H1 (cell line): Measurements from ENCODE around the gene SERGEF. TPM values are rescaled to one million over a fixed set of nuclear protein-coding genes. Genes with fewer than 3 reads are reported as not detected.

Source experiments
- CTCF ChIA-PET: fragments of 300-600 bp; sonication (Branson Sonifier 250); formaldehyde crosslinking; loops from one replicate; lab custom pipeline; 2021; ENCODE audit not compliant: partially characterized antibody; lab: Charles Lee
- POLR2A ChIA-PET: fragments of 300-600 bp; sonication (Branson Sonifier 250); formaldehyde crosslinking; loops from one replicate; lab custom pipeline; 2021; ENCODE audit warnings: inconsistent platforms; ENCODE audit not compliant: partially characterized antibody; lab: Charles Lee
- DNase-seq, 2 experiments: peaks; one replicate each; pipeline versions ENCODE4 v3.0.0 to v3.0.0-alpha.2; 2010 to 2022; ENCODE audit warnings: low spot score in 2 of 2, low read depth in 1 of 2, mixed read lengths in 1 of 2
- FAIRE-seq: peaks from 2 replicates; lab custom pipeline; 2011; peaks lifted over from hg19 to GRCh38; lab: Jason Lieb, UNC
- H2AFZ ChIP-seq: 2 replicates; pipeline ENCODE4 v1.8.1; 2012; ENCODE audit warnings: low read length, inconsistent platforms
- H2AK5ac ChIP-seq: 2 replicates; pipeline ENCODE4 v1.6.1; 2013; ENCODE audit warnings: low read depth, low read length
- H2BK120ac ChIP-seq: replicated peaks from 2 replicates; pipeline ENCODE3; 2013; ENCODE audit warnings: low read depth, low read length, inconsistent platforms
- H2BK12ac ChIP-seq: 2 replicates; pipeline ENCODE4 v1.6.1; 2013; ENCODE audit warnings: low read depth, low read length
- H2BK15ac ChIP-seq: 2 replicates; pipeline ENCODE4 v1.6.1; 2013; ENCODE audit warnings: low read length
- H2BK20ac ChIP-seq: 2 replicates; pipeline ENCODE4 v1.6.1; 2013; ENCODE audit warnings: low read length
- H2BK5ac ChIP-seq: 2 replicates; pipeline ENCODE4 v1.6.1; 2013; ENCODE audit warnings: low read depth, low read length
- H3K14ac ChIP-seq: 2 replicates; pipeline ENCODE4 v1.6.1; 2013; ENCODE audit warnings: inconsistent platforms; ENCODE audit not compliant: insufficient read length
- H3K18ac ChIP-seq: 2 replicates; pipeline ENCODE4 v1.6.1; 2013; ENCODE audit warnings: low read length; ENCODE audit errors: extremely low read depth
- H3K23ac ChIP-seq: 2 replicates; pipeline ENCODE4 v1.6.1; 2013; ENCODE audit warnings: inconsistent platforms; ENCODE audit not compliant: insufficient read length
- H3K23me2 ChIP-seq: 2 replicates; pipeline ENCODE4 v1.6.1; 2013; ENCODE audit warnings: low read depth, low read length
- H3K27ac ChIP-seq: 2 replicates; pipeline ENCODE4 v1.6.1; 2011; ENCODE audit warnings: low read depth, low read length, inconsistent platforms
- H3K27me3 ChIP-seq, 4 experiments: replicated peaks in 1 of 4; 1 replicate in 1 of 4; 2 replicates in 3 of 4; pipeline versions ENCODE4 v1.6.1 to v1.8.1; 2011 to 2013; ENCODE audit warnings: low read length in 3 of 4, mild to moderate bottlenecking in 3 of 4, inconsistent platforms in 2 of 4, mixed read lengths in 2 of 4, moderate library complexity in 1 of 4; ENCODE audit not compliant: control insufficient read depth in 3 of 4, insufficient read depth in 3 of 4; ENCODE audit errors: extremely low read depth in 1 of 4
- H3K36me3 ChIP-seq, 4 experiments: 2 replicates each; pipeline versions ENCODE4 v1.6.1 to v1.8.1; 2011 to 2013; ENCODE audit warnings: mild to moderate bottlenecking in 4 of 4, low read length in 3 of 4, moderate library complexity in 2 of 4, control low read depth in 1 of 4, inconsistent platforms in 1 of 4; ENCODE audit not compliant: insufficient read depth in 4 of 4, control insufficient read depth in 2 of 4
- H3K4ac ChIP-seq: replicated peaks from 2 replicates; pipeline ENCODE3; 2013; ENCODE audit warnings: low read length, low read depth, mixed read lengths, inconsistent platforms; ENCODE audit not compliant: insufficient read length
- H3K4me1 ChIP-seq, 4 experiments: replicated peaks in 1 of 4; 1 replicate in 1 of 4; 2 replicates in 3 of 4; pipeline versions ENCODE4 v1.6.1 to v1.8.1; 2011 to 2013; ENCODE audit warnings: low read length in 3 of 4, inconsistent platforms in 2 of 4, mixed read lengths in 1 of 4; ENCODE audit not compliant: insufficient read depth in 4 of 4, control insufficient read depth in 3 of 4
- H3K4me2 ChIP-seq, 2 experiments: 2 replicates each; pipeline versions ENCODE4 v1.6.1 to v1.8.1; 2011 to 2013; ENCODE audit warnings: low read depth in 2 of 2, low read length in 2 of 2, control low read depth in 1 of 2, inconsistent platforms in 1 of 2, mild to moderate bottlenecking in 1 of 2; ENCODE audit not compliant: insufficient read depth in 1 of 2
- H3K4me3 ChIP-seq, 4 experiments: fragments of 200-600, 300-600 bp in 1 of 4; sonication (generic), shearing (Covaris generic), sonication (Bioruptor Twin) in 1 of 4; 2 replicates each; pipeline versions ENCODE4 v1.5.1 to v1.8.1; 2011 to 2016; ENCODE audit warnings: low read length in 4 of 4, low read depth in 3 of 4, control low read depth in 2 of 4, inconsistent platforms in 2 of 4, mild to moderate bottlenecking in 2 of 4, mixed read lengths in 1 of 4, moderate library complexity in 1 of 4; ENCODE audit not compliant: insufficient read depth in 2 of 4; ENCODE audit errors: extremely low read depth in 1 of 4
- H3K56ac ChIP-seq: replicated peaks from 2 replicates; pipeline ENCODE3; 2013; ENCODE audit warnings: low read depth, mild to moderate bottlenecking, mixed read lengths, low read length, inconsistent platforms; ENCODE audit not compliant: insufficient read length
- H3K79me1 ChIP-seq: 2 replicates; pipeline ENCODE4 v1.6.1; 2013; ENCODE audit warnings: low read depth, low read length, control low read depth
- H3K79me2 ChIP-seq, 2 experiments: 2 replicates each; pipeline versions ENCODE4 v1.6.1 to v1.8.1; 2012 to 2013; ENCODE audit warnings: low read length in 2 of 2, mild to moderate bottlenecking in 2 of 2, inconsistent platforms in 1 of 2; ENCODE audit not compliant: insufficient read depth in 2 of 2, control insufficient read depth in 1 of 2
- H3K9ac ChIP-seq, 4 experiments: replicated peaks in 1 of 4; 1 replicate in 1 of 4; 2 replicates in 3 of 4; pipeline versions ENCODE4 v1.6.1 to v1.8.1; 2011 to 2013; ENCODE audit warnings: low read depth in 3 of 4, low read length in 3 of 4, control low read depth in 2 of 4, mild to moderate bottlenecking in 2 of 4, moderate library complexity in 2 of 4, inconsistent platforms in 1 of 4; ENCODE audit errors: extremely low read depth in 1 of 4
- H3K9me3 ChIP-seq, 2 experiments: 2 replicates each; pipeline versions ENCODE4 v1.6.1 to v1.8.1; 2012 to 2013; ENCODE audit warnings: mild to moderate bottlenecking in 2 of 2, moderate library complexity in 2 of 2, control low read depth in 1 of 2, inconsistent platforms in 1 of 2, low read depth in 1 of 2, low read length in 1 of 2, mixed read lengths in 1 of 2; ENCODE audit not compliant: insufficient read depth in 2 of 2
- H4K20me1 ChIP-seq, 2 experiments: replicated peaks in 1 of 2; 2 replicates each; pipeline versions ENCODE3 to v1.8.1; 2011 to 2013; ENCODE audit warnings: inconsistent platforms in 2 of 2, low read length in 2 of 2, mild to moderate bottlenecking in 1 of 2; ENCODE audit not compliant: insufficient read depth in 2 of 2, control insufficient read depth in 1 of 2
- H4K5ac ChIP-seq: 2 replicates; pipeline ENCODE4 v1.6.1; 2013; ENCODE audit warnings: low read length, low read depth, mixed read lengths, inconsistent platforms; ENCODE audit not compliant: insufficient read length
- H4K8ac ChIP-seq: 2 replicates; pipeline ENCODE4 v1.8.0; 2013; ENCODE audit warnings: mild to moderate bottlenecking, moderate library complexity, low read length, inconsistent platforms; ENCODE audit not compliant: insufficient read depth; ENCODE audit errors: extremely low read depth
- H4K91ac ChIP-seq: replicated peaks from 2 replicates; pipeline ENCODE3; 2013; ENCODE audit warnings: low read length, mixed read lengths, inconsistent platforms; ENCODE audit not compliant: insufficient read length
- SAP30 ChIP-seq: fragments of 300-600 bp; sonication (generic); IDR thresholded peaks from 2 replicates; pipeline ENCODE4 v1.7.1; 2012; ENCODE audit warnings: low read length, moderate library complexity, mild to moderate bottlenecking, inconsistent platforms; ENCODE audit not compliant: insufficient read depth, insufficient replicate concordance
- WGBS, 2 experiments: shearing (Covaris generic) in 1 of 2; methylation state at CpG; one replicate each; pipeline versions ENCODE4 v1.1.6 to v1.1.7; 2013 to 2015; ENCODE audit warnings: low lambda C conversion rate in 2 of 2, mixed read lengths in 2 of 2, inconsistent platforms in 1 of 2, low coverage in 1 of 2, missing lambda C conversion rate in 1 of 2; ENCODE audit not compliant: insufficient replicate concordance in 2 of 2, insufficient coverage in 1 of 2, insufficient read length in 1 of 2; ENCODE audit errors: extremely low coverage in 1 of 2, missing lambda C conversion rate in 1 of 2; 5-methylcytosine and 5-hydroxymethylcytosine counted together
- polyA plus RNA-seq, 7 experiments: library from polyadenylated mRNA; depleted of rRNA in 3 of 7; stranded (reverse) in 5 of 7; unstranded in 2 of 7; fragments of >200 nt in 5 of 7; fragments of 200-250 nt in 2 of 7; gene quantifications; 1 replicate in 5 of 7; 2 replicates in 1 of 7; 4 replicates in 1 of 7; pipeline versions ENCODE4 v1.2.1 to v1.2.3, GENCODE V29; 2011 to 2013; ENCODE audit warnings: missing spikeins in 2 of 7, mixed read lengths in 2 of 7
- total RNA-seq: library from RNA; stranded (reverse); fragmentation: NEBNext Ultra II Directional; extraction: Animal tissue kit (Norgen Biotek cat#: 25700); gene quantifications from 2 replicates; pipeline ENCODE4 v1.2.1, GENCODE V29; 2021

The SERGEF gene
- total and polyA plus RNA-seq, 2 of the 8 experiments (the other 6 are each of a cell fraction or from before 2014, with no cell fraction given): 16.6 to 28.8 TPM

- no peak overlapping the region for H2BK5ac ChIP-seq
- no peak overlapping the region for H2BK120ac ChIP-seq
- no peak for FAIRE-seq
- no peak overlapping the region for H2BK20ac ChIP-seq
- no peaks in the 10 kb centered on the region for H3K79me2 ChIP-seq
- H2BK12ac ChIP-seq: no peak overlapping the region
- DNase-seq: no peak
- H3K9me3 ChIP-seq: no peaks in the 10 kb centered on the region
- POLR2A ChIA-PET: no interaction called here
- H3K27ac ChIP-seq: no peak overlapping the region
- peaks cover 0 to 2% of the 10 kb centered on the region in 2 experiments for H4K20me1 ChIP-seq
- H3K27me3 ChIP-seq: no peaks in the 10 kb centered on the region
- H3K36me3 ChIP-seq: no peaks in the 10 kb centered on the region
- CTCF ChIA-PET: interaction anchor here (0.5 to 2.7 kb wide), 5 partner anchors 12 to 180 kb away, joined by 3 to 14 read pairs (median 8); no protein-coding TSS in a partner anchor
- no peak overlapping the region for H2BK15ac ChIP-seq
- H3K14ac ChIP-seq: no peak overlapping the region
- H4K91ac ChIP-seq: no peak overlapping the region
- H3K4me1 ChIP-seq: peaks cover 0 to 2% (median 0%) of the 10 kb centered on the region in 4 experiments; a peak in 1 of 7 replicates
- H3K9ac ChIP-seq: no peak overlapping the region
- no peak overlapping the region for H3K18ac ChIP-seq
- H2AFZ ChIP-seq: no peak overlapping the region
- H4K8ac ChIP-seq: no peak overlapping the region
- H3K23me2 ChIP-seq: no peaks in the 10 kb centered on the region
- no peak overlapping the region for H3K4ac ChIP-seq
- no peak overlapping the region for H3K4me2 ChIP-seq
- H3K56ac ChIP-seq: no peak overlapping the region
- 92% methylated on average over 12 of the region's 12 CpGs; no CpG with 5 or more reads in 1 of the 2 experiments for WGBS, 2 experiments
- H4K5ac ChIP-seq: no peak overlapping the region
- H3K79me1 ChIP-seq: no peaks in the 10 kb centered on the region
- H3K23ac ChIP-seq: no peak overlapping the region
- no peak overlapping the region for H3K4me3 ChIP-seq
- no peak overlapping the region for H2AK5ac ChIP-seq
- TF ChIP-seq SAP30: no peak
Measured at GRCh38 chr11:17782145-17782544, 230.7 kb downstream of the SERGEF start.
